Pancreas (tissue), 10 donors: Measurements from ENCODE around the gene VWA3B. TPM values are rescaled to one million over a fixed set of nuclear protein-coding genes. Genes with fewer than 3 reads are reported as not detected.

Source experiments
- ATAC-seq, 4 donors: fragments of 200-7000 bp; cut with Tn5 transposase; one replicate each; pipeline versions ENCODE4 v1.8.0 to v1.9.1; 2020; ENCODE audit warnings: mild to moderate bottlenecking in 4 of 4, moderate library complexity in 4 of 4
- DNase-seq, 6 donors: peaks; one replicate each; pipeline ENCODE4 v3.0.0-alpha.2; 2020
- FAIRE-seq: peaks from 2 replicates; lab custom pipeline; 2012; peaks lifted over from hg19 to GRCh38; lab: Jason Lieb, UNC
- H3K27ac ChIP-seq, 4 donors: fragments of 200-600 bp; sonication (generic); 1 replicate in 3 of 4; 2 replicates in 1 of 4; pipeline versions ENCODE4 v1.5.0 to v1.8.0; 2020
- H3K27me3 ChIP-seq, 4 donors: fragments of 200-600 bp; one replicate each; pipeline ENCODE4 v1.8.0; 2021
- H3K36me3 ChIP-seq, 3 donors: fragments of 200-600 bp; sonication (generic) in 1 of 3; one replicate each; pipeline versions ENCODE4 v1.5.0 to v1.8.0; 2020 to 2021
- H3K4me1 ChIP-seq, 3 donors: fragments of 200-600 bp; one replicate each; pipeline ENCODE4 v1.8.0; 2021
- H3K4me3 ChIP-seq, 4 donors: fragments of 200-600 bp; sonication (generic) in 2 of 4; one replicate each; pipeline versions ENCODE4 v1.5.0 to v1.8.0; 2020 to 2021
- H3K9me3 ChIP-seq, 4 donors: fragments of 200-600 bp; one replicate each; pipeline ENCODE4 v1.8.0; 2021
- WGBS, 2 donors: extraction: QIAGEN DNeasy Blood & Tissue Kit; methylation state at CpG; one replicate each; pipeline ENCODE4 v1.1.7; 2013; 5-methylcytosine and 5-hydroxymethylcytosine counted together
- intact Hi-C, 3 donors: fragments of 100-400 bp; cut with DNase I; formaldehyde crosslinking; loops; one replicate each; pipeline versions ENCODE4 v1.11.1 to v1.14.2; 2022
- polyA plus RNA-seq, 2 donors: library from polyadenylated mRNA; stranded (reverse); fragments of 200-250 nt; gene quantifications; one replicate each; pipeline ENCODE4 v1.2.3, GENCODE V29; 2013
- total RNA-seq, 6 donors: library from RNA; stranded (reverse); fragmentation: NEBNext Ultra II Directional in 4 of 6; extraction: Animal tissue kit (Norgen Biotek cat#: 25700) in 4 of 6; gene quantifications; one replicate each; pipeline versions ENCODE4 v1.2.1 to v1.2.4, GENCODE V29; 2021 to 2023
- TF ChIP-seq, protein P1 (sequence below), 4 donors: fragments of 200-600 bp; sonication (generic) in 3 of 4; IDR thresholded peaks; one replicate each; pipeline versions ENCODE4 v1.5.0 to v1.8.0; 2021; ENCODE audit warnings: antibody characterized with exemption in 4 of 4
- donor health status: healthy with polysubstance abuse.
- donor health status: DM: no; HTN: no; CAD: no; lungs with moderate emphysema.
- donor health status: DM: no; HTN: no; CAD: no.
- donor health status: control.
- donor health status: control.
- donor health status: Bipolar disorder and iron deficiency.
- donor health status: DM: yes; HTN: yes; CAD: no.
- donor health status: DM: no; HTN: no; CAD: no.
- donor health status: DM: no; HTN: no; CAD: no.
- donor health status: DM: yes; HTN: yes; CAD: no.

The VWA3B gene
- total and polyA plus RNA-seq, 8 donors, result 0.04 to 0.24 (median 0.07) TPM; not detected in 5

DNA sequence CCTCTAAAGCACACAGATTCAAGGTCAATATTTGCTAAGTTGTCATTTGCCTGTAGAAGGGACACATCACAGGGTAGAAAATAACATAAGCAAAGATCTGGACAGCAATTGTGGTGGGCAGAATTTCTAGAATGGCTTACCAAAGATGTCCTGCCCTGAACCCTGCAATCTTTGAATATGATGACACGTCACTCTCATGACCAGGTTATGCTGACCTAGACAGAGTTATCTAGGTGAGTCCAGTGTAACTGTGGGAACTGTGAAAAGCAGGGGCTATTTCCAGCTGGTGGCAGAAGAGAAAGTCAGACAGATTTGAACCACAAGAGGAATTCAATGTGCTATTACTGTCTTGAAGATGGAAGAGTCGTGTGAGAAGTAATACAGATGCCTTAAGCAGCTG, 147.0 kb downstream of the VWA3B start:
- H3K9me3 ChIP-seq, result no peaks in the 10 kb centered on the region
- 60 to 67% methylated on average over 2 of the region's 2 CpGs for WGBS, 2 donors
- no peak overlapping the region for H3K27ac ChIP-seq
- intact Hi-C loops, result no loop called here
- H3K4me3 ChIP-seq, result no peak overlapping the region
- no peaks in the 10 kb centered on the region for H3K27me3 ChIP-seq
- H3K4me1 ChIP-seq, result no peaks in the 10 kb centered on the region
- ATAC-seq (no peak), FAIRE-seq (no peak), DNase-seq (no peak)
- H3K36me3 ChIP-seq, result no peaks in the 10 kb centered on the region
- TF ChIP-seq, protein P1, sequence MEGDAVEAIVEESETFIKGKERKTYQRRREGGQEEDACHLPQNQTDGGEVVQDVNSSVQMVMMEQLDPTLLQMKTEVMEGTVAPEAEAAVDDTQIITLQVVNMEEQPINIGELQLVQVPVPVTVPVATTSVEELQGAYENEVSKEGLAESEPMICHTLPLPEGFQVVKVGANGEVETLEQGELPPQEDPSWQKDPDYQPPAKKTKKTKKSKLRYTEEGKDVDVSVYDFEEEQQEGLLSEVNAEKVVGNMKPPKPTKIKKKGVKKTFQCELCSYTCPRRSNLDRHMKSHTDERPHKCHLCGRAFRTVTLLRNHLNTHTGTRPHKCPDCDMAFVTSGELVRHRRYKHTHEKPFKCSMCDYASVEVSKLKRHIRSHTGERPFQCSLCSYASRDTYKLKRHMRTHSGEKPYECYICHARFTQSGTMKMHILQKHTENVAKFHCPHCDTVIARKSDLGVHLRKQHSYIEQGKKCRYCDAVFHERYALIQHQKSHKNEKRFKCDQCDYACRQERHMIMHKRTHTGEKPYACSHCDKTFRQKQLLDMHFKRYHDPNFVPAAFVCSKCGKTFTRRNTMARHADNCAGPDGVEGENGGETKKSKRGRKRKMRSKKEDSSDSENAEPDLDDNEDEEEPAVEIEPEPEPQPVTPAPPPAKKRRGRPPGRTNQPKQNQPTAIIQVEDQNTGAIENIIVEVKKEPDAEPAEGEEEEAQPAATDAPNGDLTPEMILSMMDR (IDR thresholded peaks at IDR 0.05), result no peak

DNA sequence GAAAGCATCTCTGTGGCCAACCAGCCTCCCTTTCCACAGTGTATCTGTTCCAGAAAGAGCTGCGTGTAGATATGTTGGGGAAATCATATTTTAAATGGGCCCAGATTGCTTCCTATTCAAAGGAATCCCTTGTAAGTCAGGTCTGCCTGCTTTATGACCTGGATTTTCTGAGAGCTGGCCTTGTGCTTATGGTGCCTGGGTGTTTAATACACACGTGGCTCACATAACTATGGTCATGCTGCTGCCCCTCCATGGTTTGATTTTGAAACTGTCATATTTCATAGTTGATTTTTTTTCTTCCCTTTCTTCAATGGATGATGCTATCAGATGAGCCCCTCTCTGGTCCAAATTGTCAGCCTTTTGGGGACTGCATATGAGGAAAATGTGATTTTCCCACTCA, 147.8 kb downstream of the VWA3B start:
- intact Hi-C loops, result no loop called here
- Histone ChIP-seq H3K36me3 (no peaks in the 10 kb centered on the region), H3K9me3 (no peaks in the 10 kb centered on the region), H3K27ac (no peak overlapping the region), H3K4me3 (no peak overlapping the region), H3K27me3 (no peaks in the 10 kb centered on the region), H3K4me1 (no peaks in the 10 kb centered on the region)
- TF ChIP-seq, protein P1 (IDR thresholded peaks at IDR 0.05), result no peak
- DNase-seq (no peak), FAIRE-seq (no peak), ATAC-seq (no peak)
- 52 to 63% methylated on average over 2 of the region's 2 CpGs for WGBS, 2 donors

DNA sequence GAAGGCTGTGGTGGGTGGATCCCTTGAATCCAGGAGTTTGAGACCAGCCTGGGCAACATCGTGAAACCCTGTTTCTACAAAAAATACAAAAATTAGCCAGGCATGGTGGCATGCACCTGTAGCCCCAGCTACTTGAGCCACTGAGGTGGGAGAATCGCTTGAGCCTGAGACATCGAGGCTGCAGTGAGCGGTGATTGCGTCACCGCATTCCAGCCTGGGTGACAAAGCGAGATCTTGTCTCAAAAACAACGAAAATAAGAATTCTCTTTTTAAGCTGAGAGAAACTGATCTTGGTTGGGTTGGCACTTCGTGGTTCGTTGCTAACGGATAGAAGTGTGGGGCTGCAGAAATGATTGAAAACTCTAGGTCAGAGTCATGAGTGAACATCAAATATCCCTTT, 150.0 kb downstream of the VWA3B start:
- no peaks in the 10 kb centered on the region for H3K4me1 ChIP-seq
- WGBS, 2 donors, result 88 to 89% methylated on average over 11 of the region's 11 CpGs
- TF ChIP-seq, protein P1 (IDR thresholded peaks at IDR 0.05), result no peak
- no peaks in the 10 kb centered on the region for H3K36me3 ChIP-seq
- FAIRE-seq (no peak), ATAC-seq (no peak), DNase-seq (no peak)
- no peak overlapping the region for H3K4me3 ChIP-seq
- no peaks in the 10 kb centered on the region for H3K9me3 ChIP-seq
- no peaks in the 10 kb centered on the region for H3K27me3 ChIP-seq
- H3K27ac ChIP-seq, result no peak overlapping the region
- intact Hi-C loops, result no loop called here

GRCh38 chr2:98240786-98241398, 153.9 kb downstream of the VWA3B start:
- intact Hi-C loops, result no loop called here
- WGBS, 2 donors, result 51 to 54% methylated on average over 3 of the region's 3 CpGs
- Histone ChIP-seq H3K4me1 (no peaks in the 10 kb centered on the region), H3K36me3 (no peaks in the 10 kb centered on the region), H3K9me3 (no peaks in the 10 kb centered on the region), H3K4me3 (no peak overlapping the region), H3K27me3 (no peaks in the 10 kb centered on the region), H3K27ac (no peak overlapping the region)
- no peak for FAIRE-seq
- TF ChIP-seq, protein P1 (IDR thresholded peaks at IDR 0.05), result no peak
- no peak for ATAC-seq
- DNase-seq, result no peak

DNA sequence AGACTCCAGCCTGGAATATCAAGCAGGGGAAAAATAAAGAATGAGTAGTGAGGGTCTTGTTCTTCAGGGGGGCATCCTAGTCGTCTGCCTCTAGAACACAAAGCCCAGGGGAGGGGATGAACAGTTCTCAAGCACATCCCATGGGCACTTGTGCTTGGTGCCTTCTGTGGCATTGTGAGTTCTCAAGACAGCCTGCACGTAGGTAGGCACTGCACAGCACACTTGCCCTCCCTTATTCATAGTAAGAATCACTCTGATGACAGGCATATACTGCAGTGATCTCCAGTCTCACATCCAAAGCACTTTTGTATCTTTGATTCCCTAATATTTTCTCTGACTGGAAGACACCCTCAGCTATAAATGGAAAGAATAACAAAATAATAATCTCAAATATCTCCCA, 154.6 kb downstream of the VWA3B start:
- Histone ChIP-seq H3K4me1 (no peaks in the 10 kb centered on the region), H3K36me3 (no peaks in the 10 kb centered on the region), H3K27me3 (no peaks in the 10 kb centered on the region), H3K4me3 (no peak overlapping the region), H3K9me3 (no peaks in the 10 kb centered on the region), H3K27ac (no peak overlapping the region)
- TF ChIP-seq, protein P1 (IDR thresholded peaks at IDR 0.05), result no peak
- intact Hi-C loops, result no loop called here
- FAIRE-seq (no peak), ATAC-seq (no peak), DNase-seq (no peak)
- WGBS, 2 donors, result 38 to 61% methylated on average over 2 of the region's 2 CpGs
